Measurements from ENCODE around the gene EXOC3L2. TPM values are rescaled to one million over a fixed set of nuclear protein-coding genes. Genes with fewer than 3 reads are reported as not detected.

EXOC3L2 gene
- total RNA-seq, 1 donor from 2014 or later, result 6.1 TPM

DNA sequence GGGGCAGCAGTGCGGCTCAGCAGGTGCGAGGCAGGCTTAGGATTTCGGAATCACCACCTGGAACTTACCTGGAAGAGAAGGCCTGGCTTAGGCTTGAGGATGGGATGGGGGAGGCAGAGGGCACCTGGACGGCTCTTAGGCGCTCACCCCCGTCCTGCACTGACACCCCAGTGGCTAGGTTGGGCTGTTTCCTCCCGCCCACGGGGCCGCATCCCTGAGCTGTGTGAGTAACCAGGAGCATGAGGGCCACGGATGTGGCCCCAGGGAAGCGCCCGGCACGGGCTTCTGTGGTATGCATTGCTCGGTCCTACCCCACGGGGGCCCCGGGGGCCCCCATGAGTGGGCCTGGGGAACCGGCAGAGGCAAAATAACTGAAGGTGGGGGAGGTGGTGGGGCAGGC is 82.1 kb downstream of the EXOC3L2 start:
- H3K4me1 ChIP-seq, result peaks cover 62% of the 10 kb centered on the region
- DNase-seq (ENCODE audit: extremely low spot score in 2 of 2), result no peak
- intact Hi-C loops (cut with DNase I), result no loop called here
- TF ChIP-seq POLR2A (IDR thresholded peaks at IDR 0.05) (no peak), CTCF (IDR thresholded peaks at IDR 0.05) (no peak), POLR2AphosphoS5 (IDR thresholded peaks at IDR 0.05; ENCODE audit: insufficient read depth in 1 of 2, low read depth in 1 of 2) (no peak)
- H3K27ac ChIP-seq, result peak overlapping the region; percentile 13
- H3K4me3 ChIP-seq, result no peak overlapping the region
- H3K27me3 ChIP-seq, result no peaks in the 10 kb centered on the region
- no peaks in the 10 kb centered on the region for H3K9me3 ChIP-seq
- H3K36me3 ChIP-seq, result no peaks in the 10 kb centered on the region

DNA sequence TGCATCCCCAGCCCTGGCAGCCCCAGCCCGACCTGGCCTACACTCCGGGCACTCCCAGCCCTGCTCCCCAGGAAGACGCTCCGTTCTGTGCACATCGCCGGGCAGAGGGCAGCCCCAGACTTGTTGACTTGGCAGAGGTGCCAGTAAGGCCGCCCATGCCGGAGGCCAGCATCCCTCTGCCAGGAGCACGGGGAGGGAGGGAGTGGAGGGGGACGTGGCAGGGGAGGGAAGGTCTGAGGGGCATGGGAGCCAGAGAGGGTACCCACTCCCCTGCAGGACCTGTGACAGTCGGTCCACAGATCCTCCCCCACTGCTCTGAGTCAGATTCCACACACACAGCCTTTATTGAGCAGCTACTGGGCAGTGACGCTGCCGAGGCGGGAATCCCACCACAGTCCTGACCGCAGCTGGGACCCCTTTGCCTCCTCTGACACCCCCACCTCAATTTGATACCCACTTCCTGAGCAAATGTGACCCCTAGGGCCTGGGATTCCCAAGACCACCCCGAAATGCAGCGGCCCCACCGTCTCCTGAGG is 82.5 kb downstream of the EXOC3L2 start:
- no peaks in the 10 kb centered on the region for H3K9me3 ChIP-seq
- H3K4me1 ChIP-seq, result peaks cover 62% of the 10 kb centered on the region
- DNase-seq (ENCODE audit: extremely low spot score in 2 of 2), result no peak
- no peak for TF ChIP-seq POLR2A (IDR thresholded peaks at IDR 0.05)
- no peaks in the 10 kb centered on the region for H3K36me3 ChIP-seq
- H3K4me3 ChIP-seq, result peak overlapping the region in 1 of 2 donors; percentile 30
- intact Hi-C loops (cut with DNase I), result no loop called here
- no peaks in the 10 kb centered on the region for H3K27me3 ChIP-seq
- peak overlapping the region; percentile 59 for H3K27ac ChIP-seq

Other genes starting within 250 kb of the EXOC3L2 start
- 2.9 TPM for gene RELB, start 243.9 kb downstream of the EXOC3L2 start, total RNA-seq
- gene CLASRP, start 206.4 kb downstream of the EXOC3L2 start, total RNA-seq, result 93.5 TPM
- gene ZNF296, start 168.9 kb downstream of the EXOC3L2 start, total RNA-seq, result 5.6 TPM
- 42.0 TPM for gene GEMIN7, start 166.1 kb downstream of the EXOC3L2 start, total RNA-seq
- gene PPP1R37, start 152.2 kb downstream of the EXOC3L2 start, total RNA-seq, result 23.8 TPM
- gene NKPD1, start 84.4 kb downstream of the EXOC3L2 start, total RNA-seq, result 14.0 TPM
- gene TRAPPC6A, start 67.2 kb downstream of the EXOC3L2 start, total RNA-seq, result 28.7 TPM
- 12.5 TPM for gene BLOC1S3, start 66.6 kb downstream of the EXOC3L2 start, total RNA-seq
- gene MARK4, start 5.9 kb upstream of the EXOC3L2 start, total RNA-seq, result 16.7 TPM
- not detected for gene CKM, start 77.5 kb upstream of the EXOC3L2 start, total RNA-seq
- 20.9 TPM for gene KLC3, start 95.3 kb upstream of the EXOC3L2 start, total RNA-seq
- gene ERCC2, start 125.2 kb upstream of the EXOC3L2 start, total RNA-seq, result 17.9 TPM
- gene PPP1R13L, start 159.7 kb upstream of the EXOC3L2 start, total RNA-seq, result 111 TPM
- 2.2 TPM for gene POLR1G, start 161.2 kb upstream of the EXOC3L2 start, total RNA-seq
- 123 TPM for gene ERCC1, start 178.5 kb upstream of the EXOC3L2 start, total RNA-seq
- 20.6 TPM for gene FOSB, start 222.6 kb upstream of the EXOC3L2 start, total RNA-seq